Thyroid gland (tissue), 4 donors: Measurements from ENCODE around the gene RNF183. TPM values are rescaled to one million over a fixed set of nuclear protein-coding genes. Genes with fewer than 3 reads are reported as not detected.

ENCODE experiments used
- DNase-seq, 2 donors: peaks; one replicate each; pipeline ENCODE4 v3.0.0-alpha.2; 2019
- H3K27ac ChIP-seq, 3 donors: fragments of 200-600 bp; sonication (generic); 1 replicate in 2 of 3; 2 replicates in 1 of 3; pipeline ENCODE4 v1.5.1; 2016 to 2019; ENCODE audit warnings: mild to moderate bottlenecking in 1 of 3, moderate library complexity in 1 of 3
- H3K27me3 ChIP-seq: fragments of 200-600 bp; sonication (generic); one replicate; pipeline ENCODE4 v1.5.1; 2019
- H3K36me3 ChIP-seq, 2 donors: fragments of 200-600 bp; sonication (generic); one replicate each; pipeline ENCODE4 v1.5.1; 2016 to 2019
- H3K4me1 ChIP-seq, 2 donors: fragments of 200-600 bp; sonication (generic); one replicate each; pipeline ENCODE4 v1.5.1; 2017 to 2019
- H3K4me3 ChIP-seq, 3 donors: fragments of 200-600 bp; sonication (generic); replicated peaks in 1 of 3; 1 replicate in 2 of 3; 2 replicates in 1 of 3; pipeline ENCODE4 v1.5.1; 2016; ENCODE audit warnings: mild to moderate bottlenecking in 1 of 3
- H3K9me3 ChIP-seq: fragments of 200-600 bp; sonication (generic); one replicate; pipeline ENCODE4 v1.5.1; 2017
- CTCF ChIP-seq, 6 experiments: fragments of 200-600 bp in 3 of 6; fragments of 450-650 bp in 3 of 6; sonication (generic) in 3 of 6; IDR thresholded peaks; one replicate each; pipeline ENCODE4 v1.5.1; 2016 to 2019; ENCODE audit warnings: antibody characterized with exemption in 6 of 6, mild to moderate bottlenecking in 2 of 6, inconsistent platforms in 1 of 6, moderate library complexity in 1 of 6
- POLR2A ChIP-seq, 2 donors: fragments of 450-650 bp; IDR thresholded peaks; one replicate each; pipeline ENCODE4 v1.6.1; 2017; ENCODE audit warnings: antibody characterized with exemption in 2 of 2, mild to moderate bottlenecking in 2 of 2, moderate library complexity in 1 of 2
- WGBS, 2 donors: methylation state at CpG; one replicate each; pipeline ENCODE4 v1.1.5; 2017; 5-methylcytosine and 5-hydroxymethylcytosine counted together
- intact Hi-C: fragments of 100-400 bp; cut with DNase I; formaldehyde crosslinking; loops from one replicate; pipeline ENCODE4 v1.15.1; 2023
- total RNA-seq, 4 donors: library from RNA; depleted of rRNA; stranded (reverse); fragments of >200 nt; gene quantifications; one replicate each; pipeline ENCODE4 v1.2.3, GENCODE V29; 2016

The RNF183 gene
- total RNA-seq, 4 donors from 2014 or later = not detected

- DNase-seq = no peak
- intact Hi-C loops = loop anchor here (10.0 kb wide), 1 partner anchor 353 kb away; no protein-coding TSS in a partner anchor
- TF ChIP-seq POLR2A (IDR thresholded peaks at IDR 0.05) (no peak), CTCF (IDR thresholded peaks at IDR 0.05) (no peak)
- Histone ChIP-seq H3K27ac (no peak overlapping the region), H3K9me3 (no peaks in the 10 kb centered on the region), H3K36me3 (no peaks in the 10 kb centered on the region), H3K4me3 (no peak overlapping the region), H3K4me1 (no peaks in the 10 kb centered on the region), H3K27me3 (no peaks in the 10 kb centered on the region)
- 85 to 93% methylated on average over 8 of the region's 8 CpGs for WGBS, 2 donors
Observed at GRCh38 chr9:113301548-113301947, 1.6 kb downstream of the RNF183 start.

DNA sequence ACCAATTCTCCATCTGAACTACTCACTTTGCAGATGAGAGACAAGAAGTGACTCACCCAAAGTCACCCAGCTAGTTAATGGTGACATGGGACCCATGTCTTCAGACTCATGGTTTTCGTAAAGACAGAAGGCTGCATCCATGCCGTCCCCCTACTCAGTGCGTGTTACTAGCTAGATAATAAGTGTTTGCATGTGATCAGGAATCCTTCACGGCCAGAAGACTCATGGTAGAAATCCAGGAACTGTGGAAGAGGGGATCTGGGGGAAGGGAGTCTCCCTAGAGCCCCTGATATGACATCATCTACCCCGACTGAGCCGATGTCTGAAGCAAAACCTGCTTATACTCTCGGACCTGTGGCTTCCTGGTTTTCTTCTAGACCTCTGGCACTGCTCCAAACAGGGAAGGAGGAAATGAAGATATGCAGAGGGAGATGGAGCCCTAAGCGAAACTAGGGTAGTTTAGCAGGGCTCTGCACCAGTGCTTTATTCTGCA is 3.3 kb downstream of the RNF183 start:
- Histone ChIP-seq H3K36me3 (no peaks in the 10 kb centered on the region), H3K9me3 (no peaks in the 10 kb centered on the region), H3K27ac (no peak overlapping the region), H3K27me3 (no peaks in the 10 kb centered on the region), H3K4me3 (no peak overlapping the region), H3K4me1 (no peaks in the 10 kb centered on the region)
- intact Hi-C loops = loop anchor here (10.0 kb wide), 1 partner anchor 355 kb away; no protein-coding TSS in a partner anchor
- 43 to 57% methylated on average over 8 of the region's 8 CpGs for WGBS, 2 donors
- TF ChIP-seq CTCF (IDR thresholded peaks at IDR 0.05) (no peak), POLR2A (IDR thresholded peaks at IDR 0.05) (no peak)
- no peak for DNase-seq

GRCh38 chr9:113298924-113299770 is 4.0 kb downstream of the RNF183 start:
- Histone ChIP-seq H3K9me3 (no peaks in the 10 kb centered on the region), H3K27me3 (no peaks in the 10 kb centered on the region), H3K4me3 (no peak overlapping the region), H3K4me1 (no peaks in the 10 kb centered on the region), H3K27ac (no peak overlapping the region), H3K36me3 (no peaks in the 10 kb centered on the region)
- intact Hi-C loops = no loop called here
- WGBS, 2 donors = 86 to 88% methylated on average over 12 to 13 of the region's 15 CpGs
- no peak for TF ChIP-seq POLR2A (IDR thresholded peaks at IDR 0.05)
- no peak for TF ChIP-seq CTCF (IDR thresholded peaks at IDR 0.05)
- DNase-seq = no peak

DNA sequence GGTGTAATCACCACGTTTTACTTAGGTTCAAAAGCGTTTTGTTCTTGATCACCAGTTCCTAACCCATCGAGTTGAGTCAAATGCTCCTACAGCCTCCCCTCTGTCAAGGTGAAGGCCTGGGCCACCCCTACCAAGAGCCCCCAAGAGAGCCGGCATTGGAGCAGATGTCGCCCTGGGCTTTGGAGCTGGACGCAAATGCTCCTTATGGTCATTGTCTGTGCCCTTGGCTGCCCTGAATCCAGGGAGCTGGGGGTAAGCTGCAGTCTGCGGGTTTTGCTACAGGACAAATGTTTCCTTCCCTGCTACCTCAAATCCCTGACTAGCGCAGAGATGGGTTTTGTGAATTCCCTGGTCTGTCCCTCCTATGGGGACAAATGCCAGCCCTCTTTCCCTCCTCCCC is 4.9 kb downstream of the RNF183 start:
- Histone ChIP-seq H3K9me3 (no peaks in the 10 kb centered on the region), H3K4me3 (no peak overlapping the region), H3K36me3 (peaks cover 2 to 6% of the 10 kb centered on the region in 2 donors), H3K27me3 (no peaks in the 10 kb centered on the region), H3K27ac (no peak overlapping the region), H3K4me1 (no peaks in the 10 kb centered on the region)
- WGBS, 2 donors = 94 to 95% methylated on average over 4 to 8 of the region's 8 CpGs
- intact Hi-C loops = no loop called here
- TF ChIP-seq POLR2A (IDR thresholded peaks at IDR 0.05) (no peak), CTCF (IDR thresholded peaks at IDR 0.05) (no peak)
- DNase-seq = no peak
